ENCODE results near the gene SLC46A2.

SLC46A2 gene

DNA sequence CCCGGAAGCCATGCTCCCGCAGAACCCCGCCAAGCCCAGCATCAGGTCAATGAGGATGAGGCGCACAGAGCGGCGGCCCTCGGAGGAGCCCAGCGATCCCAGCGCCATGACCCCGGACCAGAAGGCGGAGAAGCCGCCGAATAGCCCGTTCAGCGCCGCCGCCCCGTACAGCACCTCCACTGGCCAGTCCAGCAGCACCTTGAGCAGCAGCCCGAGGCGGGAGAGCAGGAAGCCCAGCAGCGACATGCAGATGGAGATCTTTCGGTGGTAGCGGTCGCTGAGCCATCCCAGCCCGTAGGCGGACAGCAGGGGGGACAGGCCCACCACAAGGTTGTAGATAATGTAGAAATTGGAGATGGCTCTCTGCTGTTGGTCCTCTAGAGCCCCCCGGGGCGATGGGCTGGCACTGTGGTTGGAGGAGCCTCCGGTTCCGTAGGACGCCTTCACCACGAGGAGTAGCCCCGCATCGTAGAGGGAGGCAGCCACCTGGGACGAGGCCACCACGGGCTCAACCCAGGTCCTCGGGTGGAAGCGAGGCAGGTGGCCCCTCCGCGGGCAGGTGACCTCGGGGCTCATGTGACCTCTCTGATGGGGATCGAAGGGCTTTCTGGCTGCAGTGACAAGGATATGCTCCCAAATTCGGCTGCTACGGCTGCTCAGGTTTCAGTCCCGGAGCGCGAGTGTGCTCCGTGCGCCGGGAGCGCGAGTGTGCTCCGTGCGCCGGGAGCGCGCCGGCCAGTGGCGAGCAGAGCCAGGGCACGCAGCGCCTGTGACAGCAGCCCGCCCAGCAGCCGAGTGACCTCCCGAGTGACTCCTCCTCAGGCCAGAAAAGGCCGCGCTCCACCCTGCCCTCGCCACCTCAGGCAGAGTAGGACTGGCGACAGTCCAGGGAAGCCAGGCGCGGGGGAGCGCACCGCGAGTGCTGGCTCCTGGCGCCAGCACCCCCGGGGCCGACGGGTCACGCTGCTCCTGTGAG lies at the start of gene SLC46A2:
SLC46A2 (minus strand) TSS at position 771 of the 976 bp plus-strand sequence; CDS start at position 576, 195 bp downstream.
- DNase-seq (ENCODE audit: low spot score) = no peak

- no peak for DNase-seq (ENCODE audit: low spot score)
Measured at GRCh38 chr9:112939418-112939817, 48.7 kb upstream of the SLC46A2 start.

GRCh38 chr9:112933696-112934095 lies 43.0 kb upstream of the SLC46A2 start:
- DNase-seq (ENCODE audit: low spot score) = no peak

GRCh38 chr9:112925058-112925641 lies 34.5 kb upstream of the SLC46A2 start:
- no peak for DNase-seq (ENCODE audit: low spot score)

DNA sequence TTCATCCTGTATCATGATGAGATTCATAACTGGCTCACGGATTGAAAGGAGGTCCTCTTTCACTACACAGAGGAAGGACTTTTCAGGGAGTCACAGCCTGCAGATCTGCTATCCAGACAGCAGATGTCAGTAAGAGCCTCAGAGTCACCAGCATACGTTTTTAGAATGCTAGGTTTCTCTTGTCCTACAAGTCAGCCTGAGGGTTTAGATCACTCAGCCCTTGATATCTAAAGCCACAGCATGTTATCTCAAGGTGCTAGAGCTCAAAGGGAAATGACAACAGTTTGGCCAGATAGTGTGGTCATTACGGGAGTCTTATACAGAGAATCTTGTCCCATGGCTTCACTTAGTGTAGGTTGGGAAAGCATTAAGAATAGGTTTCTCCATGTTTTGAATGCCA lies 30.9 kb upstream of the SLC46A2 start:
- DNase-seq (ENCODE audit: low spot score) = no peak

- no peak for DNase-seq (ENCODE audit: low spot score)
Measured at GRCh38 chr9:112917987-112918362, 27.3 kb upstream of the SLC46A2 start.

- no peak for DNase-seq (ENCODE audit: low spot score)
Measured at GRCh38 chr9:112917047-112917986, 26.6 kb upstream of the SLC46A2 start.

GRCh38 chr9:112914524-112914923 lies 23.8 kb upstream of the SLC46A2 start:
- DNase-seq (ENCODE audit: low spot score) = no peak

GRCh38 chr9:112913326-112913725 lies 22.6 kb upstream of the SLC46A2 start:
- no peak for DNase-seq (ENCODE audit: low spot score)

DNA sequence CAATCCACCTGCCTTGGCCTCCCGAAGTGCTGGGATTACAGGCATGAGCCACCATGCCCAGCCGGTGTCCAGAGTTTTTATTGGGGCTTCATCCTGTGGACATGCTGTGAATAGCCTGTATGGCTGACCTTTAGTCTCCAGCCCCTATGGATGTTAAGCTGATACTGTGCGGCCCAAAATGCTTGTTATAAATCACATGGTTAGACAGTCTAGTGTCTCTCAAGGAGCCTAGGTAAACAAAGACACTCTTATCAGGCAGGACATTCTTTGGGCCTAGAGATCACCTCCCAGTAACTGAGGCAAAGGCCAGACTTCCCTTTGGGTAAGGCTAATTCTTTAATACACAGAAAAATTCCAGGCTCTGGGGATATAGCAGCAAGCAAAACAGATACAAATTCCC lies 22.0 kb upstream of the SLC46A2 start:
- DNase-seq (ENCODE audit: low spot score) = no peak

DNA sequence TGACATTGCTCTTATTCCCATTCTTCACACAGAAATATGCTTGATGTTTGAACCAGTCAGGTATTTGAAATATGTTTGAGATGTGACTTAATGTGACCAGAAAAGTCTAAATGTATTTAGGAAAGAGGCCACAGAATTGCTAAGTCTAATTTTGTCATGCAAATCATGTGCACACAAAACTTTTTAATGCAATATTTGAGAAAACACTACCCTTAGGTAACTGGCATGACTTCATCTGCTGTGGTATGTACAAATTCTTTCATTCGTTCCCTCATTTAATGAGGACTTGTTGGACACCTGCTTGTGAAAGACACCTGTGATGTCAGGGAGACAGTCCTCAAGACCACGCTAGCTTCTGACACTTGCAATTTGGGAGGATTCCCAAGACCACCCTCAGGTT lies 21.1 kb upstream of the SLC46A2 start:
- DNase-seq (ENCODE audit: low spot score) = no peak

- no peak for DNase-seq (ENCODE audit: low spot score)
Measured at GRCh38 chr9:112905084-112905483, 14.4 kb upstream of the SLC46A2 start.

DNA sequence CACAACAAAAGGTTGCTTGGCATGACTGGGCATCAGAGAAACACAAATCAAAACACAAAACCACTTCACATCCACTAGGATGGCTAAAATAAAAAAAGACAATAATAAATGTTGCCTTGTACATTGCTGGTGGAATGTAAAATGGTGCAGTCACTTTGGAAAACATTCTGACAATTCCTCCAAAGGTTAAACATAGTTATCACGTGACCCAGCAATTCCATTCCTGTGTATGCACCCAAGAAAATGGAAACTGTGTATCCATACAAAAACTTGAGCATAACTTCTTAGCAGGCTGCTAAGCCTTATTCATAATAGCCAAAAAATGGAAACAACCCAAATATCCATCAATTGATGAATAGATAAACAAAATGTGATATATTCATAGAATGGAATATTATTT lies 10.2 kb upstream of the SLC46A2 start:
- DNase-seq (ENCODE audit: low spot score) = no peak

GRCh38 chr9:112900488-112900887 lies 9.8 kb upstream of the SLC46A2 start:
- no peak for DNase-seq (ENCODE audit: low spot score)

- no peak for DNase-seq (ENCODE audit: low spot score)
Measured at GRCh38 chr9:112898872-112899311, 8.2 kb upstream of the SLC46A2 start.

DNA sequence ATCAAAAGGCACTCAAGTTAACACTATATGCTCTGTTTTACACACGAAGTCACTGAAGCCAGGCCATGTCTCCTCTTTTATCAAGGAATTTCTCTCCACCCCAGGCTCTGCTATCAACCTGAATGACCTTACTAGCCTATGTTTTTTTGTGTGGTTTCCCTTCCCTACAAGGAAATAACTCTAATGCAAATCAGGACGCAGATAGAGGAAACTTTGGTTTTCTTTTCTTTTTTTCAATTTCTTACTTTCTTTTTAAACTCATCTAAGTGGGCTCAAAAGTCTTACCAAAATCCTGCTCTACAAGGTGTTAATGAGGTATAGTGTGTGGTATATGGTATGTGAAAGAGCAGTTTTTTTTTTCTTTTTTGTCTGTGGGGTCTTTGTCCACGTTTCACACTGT lies 5.5 kb upstream of the SLC46A2 start:
- DNase-seq (ENCODE audit: low spot score) = no peak

DNA sequence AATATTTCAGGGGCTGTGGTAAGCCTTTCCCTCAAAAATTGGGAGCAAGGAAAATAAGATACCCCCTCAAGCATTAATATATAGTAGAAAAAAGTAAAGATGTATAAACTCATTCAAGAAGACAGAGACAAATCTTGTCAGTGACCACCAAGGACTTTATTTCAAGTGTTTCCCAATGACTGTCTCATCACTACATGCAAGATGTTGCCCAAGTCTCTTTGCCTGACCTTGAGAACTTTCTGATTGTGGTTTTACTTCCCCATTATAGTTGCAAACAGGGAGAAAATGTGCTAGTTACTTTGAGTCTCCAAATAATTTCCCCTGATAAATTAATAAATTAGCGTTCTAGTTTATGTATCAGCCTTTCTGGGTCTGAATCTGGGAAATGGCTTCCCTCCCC lies 4.0 kb upstream of the SLC46A2 start:
- no peak for DNase-seq (ENCODE audit: low spot score)

DNA sequence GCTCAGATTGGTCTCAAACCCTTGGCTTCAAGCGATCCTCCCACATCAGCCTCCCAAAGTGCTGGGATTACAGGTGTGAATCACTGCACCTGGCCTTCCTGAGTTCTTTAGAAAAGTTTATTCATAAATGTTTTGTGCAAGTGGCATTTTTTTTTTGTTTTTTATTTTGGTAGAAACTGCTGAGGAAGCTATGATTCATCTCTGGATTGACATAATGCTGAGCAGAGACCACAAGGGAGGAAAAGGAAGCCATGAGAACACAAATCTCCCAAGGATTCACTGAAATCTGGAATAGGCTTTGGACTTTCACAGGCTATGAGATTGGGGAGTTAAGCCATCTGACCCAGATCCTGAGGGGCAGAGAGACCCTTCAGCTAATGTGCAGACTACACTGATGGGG lies 3.4 kb upstream of the SLC46A2 start:
- no peak for DNase-seq (ENCODE audit: low spot score)

- DNase-seq (ENCODE audit: low spot score) = no peak
Measured at GRCh38 chr9:112892981-112893380, 2.3 kb upstream of the SLC46A2 start.

GRCh38 chr9:112891521-112891920 lies 845 bp upstream of the SLC46A2 start:
- DNase-seq (ENCODE audit: low spot score) = no peak

DNA sequence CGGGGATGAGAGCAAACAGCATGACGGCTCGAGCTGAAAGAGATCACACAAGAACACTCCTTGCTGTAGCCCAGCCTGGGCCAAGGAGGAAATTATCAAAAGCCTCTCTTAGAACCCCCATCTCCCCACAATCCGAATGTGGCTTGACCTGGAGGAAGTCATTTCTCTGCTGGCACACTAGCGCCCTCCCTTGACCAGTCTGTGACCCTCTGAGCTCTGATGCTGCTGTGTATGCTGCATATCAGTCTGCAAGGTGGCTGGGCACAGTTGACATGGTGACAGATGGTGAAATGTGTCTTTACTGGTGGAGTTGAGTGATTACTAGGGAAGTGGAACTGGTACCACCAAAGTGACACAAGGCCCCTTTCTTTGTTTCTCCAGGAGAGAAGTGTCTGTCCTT lies 3.3 kb downstream of the SLC46A2 start:
- no peak for DNase-seq (ENCODE audit: low spot score)

GRCh38 chr9:112886351-112886750 lies 4.3 kb downstream of the SLC46A2 start:
- DNase-seq (ENCODE audit: low spot score) = no peak

Data from CD4-positive, alpha-beta T cell treated with Interleukin-2 at 100 ng/mL for 4 hours (primary cell).